Choroid plexus epithelial cell (primary cell): ENCODE results near the gene CAMK1D.

ENCODE experiments used
- DNase-seq: peaks from one replicate; pipeline ENCODE4 v3.0.0-alpha.2; 2010; ENCODE audit warnings: low read depth
- H3K4me3 ChIP-seq: 2 replicates; pipeline ENCODE4 v1.5.1; 2011; ENCODE audit warnings: low read depth, mild to moderate bottlenecking, control low read depth, low read length, moderate library complexity
- CTCF ChIP-seq: conservative IDR thresholded peaks from 2 replicates; pipeline ENCODE4 v1.5.1; 2011; ENCODE audit warnings: low read depth, mild to moderate bottlenecking, control low read depth, inconsistent platforms, low read length, moderate library complexity

The CAMK1D gene

GRCh38 chr10:12828736-12829135 lies 479.4 kb downstream of the CAMK1D start:
- no peak overlapping the region for H3K4me3 ChIP-seq
- TF ChIP-seq CTCF: no peak
- no peak for DNase-seq

- no peak overlapping the region for H3K4me3 ChIP-seq
- no peak for TF ChIP-seq CTCF
- DNase-seq: peak; percentile 17
These were observed 480.6 kb downstream of the CAMK1D start for GRCh38 chr10:12829831-12830390.

- no peak for DNase-seq
- TF ChIP-seq CTCF: no peak
- H3K4me3 ChIP-seq: no peak overlapping the region
These were observed 482.7 kb downstream of the CAMK1D start for GRCh38 chr10:12832096-12832495.

- no peak for TF ChIP-seq CTCF
- H3K4me3 ChIP-seq: no peak overlapping the region
- no peak for DNase-seq
These were observed 484.1 kb downstream of the CAMK1D start for GRCh38 chr10:12833451-12833850.

GRCh38 chr10:12834116-12834665 lies 484.8 kb downstream of the CAMK1D start:
- no peak for TF ChIP-seq CTCF
- H3K4me3 ChIP-seq: no peak overlapping the region
- no peak for DNase-seq

GRCh38 chr10:12834721-12835120 lies 485.4 kb downstream of the CAMK1D start:
- no peak for DNase-seq
- no peak overlapping the region for H3K4me3 ChIP-seq
- TF ChIP-seq CTCF: no peak

GRCh38 chr10:12835709-12836108 lies 486.4 kb downstream of the CAMK1D start:
- no peak overlapping the region for H3K4me3 ChIP-seq
- peak; percentile 63 for DNase-seq
- no peak for TF ChIP-seq CTCF
